Endodermal cell (in vitro differentiated cells): ENCODE measurements around the gene RRP8. TPM values are rescaled to one million over a fixed set of nuclear protein-coding genes. Genes with fewer than 3 reads are reported as not detected.

Experiments
- DNase-seq: peaks from one replicate; pipeline ENCODE4 v3.0.0-alpha.2; 2017
- H3K27ac ChIP-seq: 2 replicates; pipeline ENCODE4 v1.5.1; 2013; ENCODE audit warnings: mild to moderate bottlenecking, low read depth, low read length, moderate library complexity
- H3K27me3 ChIP-seq: 2 replicates; pipeline ENCODE4 v1.6.1; 2013; ENCODE audit warnings: mild to moderate bottlenecking, low read length, moderate library complexity; ENCODE audit not compliant: insufficient read depth, control insufficient read depth, poor library complexity, severe bottlenecking
- H3K36me3 ChIP-seq: 2 replicates; pipeline ENCODE4 v1.7.0; 2013; ENCODE audit warnings: mild to moderate bottlenecking, low read length, moderate library complexity; ENCODE audit not compliant: control insufficient read depth, insufficient read depth
- H3K4me1 ChIP-seq: one replicate; pipeline ENCODE4 v1.7.0; 2013; ENCODE audit warnings: low read length; ENCODE audit not compliant: control insufficient read depth, insufficient read depth
- H3K4me3 ChIP-seq: 2 replicates; pipeline ENCODE4 v1.5.1; 2013; ENCODE audit warnings: mild to moderate bottlenecking, low read length, moderate library complexity
- H3K9ac ChIP-seq: 2 replicates; pipeline ENCODE4 v1.6.1; 2013; ENCODE audit warnings: mild to moderate bottlenecking, low read length, moderate library complexity; ENCODE audit not compliant: poor library complexity, severe bottlenecking; ENCODE audit errors: extremely low read depth
- H3K9me3 ChIP-seq: 2 replicates; pipeline ENCODE4 v1.6.1; 2013; ENCODE audit warnings: mild to moderate bottlenecking, low read length, moderate library complexity; ENCODE audit not compliant: control insufficient read depth
- H3K27ac Mint-ChIP-seq: 2 replicates; pipeline ENCODE4 v1.8.0; 2020; ENCODE audit warnings: mixed read lengths
- H3K27me3 Mint-ChIP-seq: 2 replicates; pipeline ENCODE4 v1.8.0; 2021; ENCODE audit warnings: mild to moderate bottlenecking, mixed read lengths; ENCODE audit not compliant: insufficient read depth
- H3K36me3 Mint-ChIP-seq: 2 replicates; pipeline ENCODE4 v1.8.0; 2020; ENCODE audit warnings: low read depth, mixed read lengths
- H3K4me1 Mint-ChIP-seq: 2 replicates; pipeline ENCODE4 v1.8.0; 2020; ENCODE audit warnings: mixed read lengths
- H3K4me3 Mint-ChIP-seq: 2 replicates; pipeline ENCODE4 v1.8.0; 2020; ENCODE audit warnings: mild to moderate bottlenecking, moderate library complexity, mixed read lengths
- H3K9me3 Mint-ChIP-seq: 2 replicates; pipeline ENCODE4 v1.8.0; 2020; ENCODE audit warnings: mild to moderate bottlenecking, mixed read lengths
- CTCF ChIP-seq: fragments of 200-600 bp; sonication (generic); conservative IDR thresholded peaks from 2 replicates; pipeline ENCODE4 v1.5.0; 2021; ENCODE audit warnings: antibody characterized with exemption, mild to moderate bottlenecking
- WGBS, 2 experiments: methylation state at CpG; one replicate each; pipeline versions ENCODE4 v1.1.5 to v1.1.7; 2013; ENCODE audit warnings: missing lambda C conversion rate in 2 of 2, mixed read lengths in 1 of 2; ENCODE audit not compliant: insufficient coverage in 1 of 2, insufficient read length in 1 of 2; 5-methylcytosine and 5-hydroxymethylcytosine counted together
- total RNA-seq, 2 donors: library from RNA; stranded (reverse); fragmentation: NEBNext Ultra II Directional in 1 of 2; extraction: Animal tissue kit (Norgen Biotek cat#: 25700) in 1 of 2; gene quantifications; 2 replicates in 1 of 2; 3 replicates in 1 of 2; pipeline ENCODE4 v1.2.1, GENCODE V29; 2021

Gene RRP8
- total RNA-seq, 2 donors from 2014 or later, result 11.0 to 12.8 TPM

DNA sequence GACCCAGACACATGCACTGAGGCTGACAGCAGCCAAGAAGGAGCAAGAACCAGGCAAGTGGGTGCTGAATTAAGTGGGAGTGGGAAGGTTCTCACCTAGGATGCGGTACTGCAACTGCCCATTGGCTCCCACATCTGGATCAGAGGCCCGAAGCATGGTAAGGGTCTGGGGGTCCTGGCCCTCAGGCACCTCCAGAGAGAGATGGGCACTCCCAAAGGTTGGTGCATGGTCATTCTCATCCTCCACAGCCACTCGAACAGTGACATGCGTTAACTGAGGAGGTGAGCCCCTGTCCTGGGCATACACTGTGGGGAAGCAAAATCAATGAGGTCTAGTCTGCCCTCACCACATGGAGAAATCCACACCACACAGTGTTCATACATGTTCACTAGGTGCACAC, 25.1 kb upstream of the RRP8 start:
- Histone ChIP-seq H3K9me3 (no peaks in the 10 kb centered on the region), H3K27me3 (peaks cover 29% of the 10 kb centered on the region), H3K36me3 (peaks cover 67% of the 10 kb centered on the region), H3K4me3 (no peak overlapping the region), H3K27ac (no peak overlapping the region), H3K9ac (no peak overlapping the region), H3K4me1 (no peaks in the 10 kb centered on the region)
- DNase-seq, result no peak
- Mint-ChIP-seq H3K36me3 (peaks cover 35% of the 10 kb centered on the region), H3K27me3 (peaks cover 41% of the 10 kb centered on the region), H3K4me3 (no peak overlapping the region), H3K27ac (no peak overlapping the region), H3K9me3 (no peaks in the 10 kb centered on the region), H3K4me1 (peaks cover 2% of the 10 kb centered on the region)
- TF ChIP-seq CTCF, result no peak
- 97 to 100% methylated on average over 4 of the region's 4 CpGs for WGBS, 2 experiments

GRCh38 chr11:6627762-6628241, 24.4 kb upstream of the RRP8 start:
- H3K9me3 ChIP-seq, result no peaks in the 10 kb centered on the region
- no peak for DNase-seq
- Mint-ChIP-seq H3K36me3 (peaks cover 28% of the 10 kb centered on the region), H3K9me3 (no peaks in the 10 kb centered on the region), H3K27me3 (peaks cover 41% of the 10 kb centered on the region), H3K4me1 (peaks cover 2% of the 10 kb centered on the region), H3K27ac (no peak overlapping the region), H3K4me3 (no peak overlapping the region)
- no peaks in the 10 kb centered on the region for H3K4me1 ChIP-seq
- peaks cover 29% of the 10 kb centered on the region for H3K27me3 ChIP-seq
- H3K9ac ChIP-seq, result no peak overlapping the region
- WGBS, 2 experiments, result 100% methylated on average over 2 of the region's 2 CpGs; no CpG with 5 or more reads in 1 of the 2 experiments
- H3K4me3 ChIP-seq, result no peak overlapping the region
- H3K27ac ChIP-seq, result no peak overlapping the region
- peaks cover 62% of the 10 kb centered on the region for H3K36me3 ChIP-seq
- no peak for TF ChIP-seq CTCF

GRCh38 chr11:6626971-6627761, 23.8 kb upstream of the RRP8 start:
- WGBS, 2 experiments, result 89 to 93% methylated on average over 15 to 19 of the region's 19 CpGs
- no peak overlapping the region for H3K4me3 Mint-ChIP-seq
- H3K36me3 Mint-ChIP-seq, result peaks cover 27% of the 10 kb centered on the region
- Histone ChIP-seq H3K9me3 (no peaks in the 10 kb centered on the region), H3K36me3 (peaks cover 61% of the 10 kb centered on the region), H3K9ac (no peak overlapping the region), H3K27ac (no peak overlapping the region), H3K27me3 (peaks cover 29% of the 10 kb centered on the region), H3K4me3 (no peak overlapping the region), H3K4me1 (no peaks in the 10 kb centered on the region)
- no peak for DNase-seq
- peaks cover 39% of the 10 kb centered on the region for H3K27me3 Mint-ChIP-seq
- H3K4me1 Mint-ChIP-seq, result peaks cover 2% of the 10 kb centered on the region
- TF ChIP-seq CTCF, result no peak
- no peaks in the 10 kb centered on the region for H3K9me3 Mint-ChIP-seq
- no peak overlapping the region for H3K27ac Mint-ChIP-seq
